HCT116 (cell line): ENCODE measurements around the gene FAM234B. TPM values are rescaled to one million over a fixed set of nuclear protein-coding genes. Genes with fewer than 3 reads are reported as not detected.

Source experiments
- ATAC-seq: fragments of 200-7000 bp; cut with Tn5 transposase; 2 replicates; pipeline ENCODE4 v1.9.1; 2020; ENCODE audit warnings: mild to moderate bottlenecking, moderate library complexity
- BruUV-seq: library from RNA; stranded (reverse); fragments of 400-500 nt; replicated peaks from 2 replicates; lab custom pipeline; 2021; lab: Mats Ljungman, UMichigan
- CTCF ChIA-PET: fragments of 300-600 bp; sonication (Branson Sonifier 250); formaldehyde crosslinking; loops from one replicate; lab custom pipeline; 2021; ENCODE audit warnings: antibody characterized with exemption; lab: Charles Lee
- POLR2A ChIA-PET: fragments of 300-600, 350-600 bp; sonication (Branson Sonifier 250); formaldehyde crosslinking; loops from one replicate; lab custom pipeline; 2021; ENCODE audit warnings: antibody characterized with exemption; lab: Charles Lee
- RAD21 ChIA-PET, 2 experiments: fragments of 300-600 bp; sonication (Branson Sonifier 250); formaldehyde crosslinking; loops; one replicate each; lab custom pipeline; 2023; ENCODE audit warnings: low total read pairs in 2 of 2; ENCODE audit not compliant: uncharacterized antibody in 2 of 2, unreplicated experiment in 2 of 2, low non-redundant PET in 1 of 2; lab: Charles Lee
- DNase-seq: peaks from one replicate; pipeline ENCODE4 v3.0.0-alpha.2; 2010; ENCODE audit warnings: low read depth, low spot score
- H2AFZ ChIP-seq: fragments of 200-600 bp; shearing (Covaris generic), sonication (generic); 2 replicates; pipeline ENCODE4 v1.6.1; 2017; ENCODE audit warnings: low read depth, mixed run types, mixed read lengths, antibody characterized with exemption, low read length; ENCODE audit not compliant: poor library complexity, severe bottlenecking
- H3K27ac ChIP-seq: 2 replicates; pipeline ENCODE4 v1.5.1; 2012; ENCODE audit warnings: low read depth, low read length
- H3K27me3 ChIP-seq: fragments of 200-600 bp; sonication (generic); 2 replicates; pipeline ENCODE4 v1.6.1; 2016; ENCODE audit warnings: mixed run types, low read length, mixed read lengths; ENCODE audit not compliant: insufficient read depth
- H3K36me3 ChIP-seq, 2 experiments: fragments of 200-500 bp in 1 of 2; fragments of 200-600 bp in 1 of 2; sonication (Bioruptor generic) in 1 of 2; sonication (generic) in 1 of 2; 2 replicates each; pipeline versions ENCODE4 v1.5.1 to v1.6.1; 2014 to 2016; ENCODE audit warnings: low read length in 2 of 2, inconsistent platforms in 1 of 2, mixed read lengths in 1 of 2, mixed run types in 1 of 2; ENCODE audit not compliant: insufficient read depth in 2 of 2, control insufficient read depth in 1 of 2
- H3K4me1 ChIP-seq, 2 experiments: fragments of 200-600 bp in 1 of 2; sonication (generic) in 1 of 2; 2 replicates each; pipeline versions ENCODE4 v1.5.1 to v1.6.1; 2012 to 2017; ENCODE audit warnings: low read length in 2 of 2, inconsistent platforms in 1 of 2, mild to moderate bottlenecking in 1 of 2, mixed read lengths in 1 of 2, mixed run types in 1 of 2, moderate library complexity in 1 of 2; ENCODE audit not compliant: insufficient read depth in 2 of 2, control insufficient read depth in 1 of 2
- H3K4me2 ChIP-seq: fragments of 200-600 bp; sonication (generic); 2 replicates; pipeline ENCODE4 v1.6.1; 2017; ENCODE audit warnings: mixed run types, low read length, mixed read lengths
- H3K4me3 ChIP-seq, 2 experiments: fragments of 200-600 bp in 1 of 2; sonication (generic) in 1 of 2; replicated peaks in 1 of 2; 2 replicates each; pipeline ENCODE4 v1.5.1; 2011 to 2016; ENCODE audit warnings: low read length in 2 of 2, control low read depth in 1 of 2, low read depth in 1 of 2, mild to moderate bottlenecking in 1 of 2, mixed read lengths in 1 of 2, mixed run types in 1 of 2
- H3K79me2 ChIP-seq: fragments of 200-600 bp; sonication (generic); 2 replicates; pipeline ENCODE4 v1.6.1; 2017; ENCODE audit warnings: mild to moderate bottlenecking, mixed run types, low read length, moderate library complexity, mixed read lengths; ENCODE audit not compliant: insufficient read depth
- H3K9ac ChIP-seq: fragments of 200-600 bp; sonication (generic); 2 replicates; pipeline ENCODE4 v1.6.1; 2016; ENCODE audit warnings: low read length, mixed read lengths
- H3K9me2 ChIP-seq: fragments of 200-600 bp; sonication (generic), shearing (Covaris generic); 2 replicates; pipeline ENCODE4 v1.6.1; 2017; ENCODE audit warnings: mixed run types, mild to moderate bottlenecking, moderate library complexity; ENCODE audit not compliant: insufficient read depth
- H3K9me3 ChIP-seq, 2 experiments: fragments of 200-500 bp in 1 of 2; fragments of 200-600 bp in 1 of 2; sonication (Bioruptor generic) in 1 of 2; sonication (generic) in 1 of 2; 2 replicates each; pipeline ENCODE4 v1.6.1; 2014 to 2017; ENCODE audit warnings: low read length in 2 of 2, mixed read lengths in 2 of 2, inconsistent platforms in 1 of 2, low read depth in 1 of 2, mild to moderate bottlenecking in 1 of 2, mixed run types in 1 of 2, moderate library complexity in 1 of 2; ENCODE audit not compliant: control insufficient read depth in 1 of 2, insufficient read depth in 1 of 2
- H4K20me1 ChIP-seq: fragments of 200-600 bp; sonication (generic), shearing (Covaris generic); 2 replicates; pipeline ENCODE4 v1.6.1; 2017; ENCODE audit warnings: mixed run types, mild to moderate bottlenecking, moderate library complexity; ENCODE audit not compliant: insufficient read depth
- ATF3 ChIP-seq: IDR thresholded peaks from 2 replicates; pipeline ENCODE4 v1.6.1; 2012
- CBX3 ChIP-seq: IDR thresholded peaks from 2 replicates; pipeline ENCODE4 v1.6.1; 2012; ENCODE audit warnings: low read depth
- EGR1 ChIP-seq: IDR thresholded peaks from 2 replicates; pipeline ENCODE4 v1.6.1; 2012; ENCODE audit warnings: low read depth
- ELF1 ChIP-seq: IDR thresholded peaks from 2 replicates; pipeline ENCODE4 v1.6.1; 2012; ENCODE audit warnings: low read depth, borderline replicate concordance
- EZH2 ChIP-seq: fragments of 200-600 bp; sonication (generic); IDR thresholded peaks from 2 replicates; pipeline ENCODE4 v1.6.1; 2017; ENCODE audit warnings: antibody characterized with exemption, mixed run types
- POLR2A ChIP-seq: IDR thresholded peaks from 2 replicates; pipeline ENCODE4 v1.7.0; 2011; ENCODE audit warnings: borderline replicate concordance; ENCODE audit not compliant: insufficient read depth, insufficient read length; ENCODE audit errors: extremely low read depth
- POLR2AphosphoS5 ChIP-seq: IDR thresholded peaks from 2 replicates; pipeline ENCODE4 v1.6.1; 2011; ENCODE audit warnings: mild to moderate bottlenecking, low read depth, low read length, moderate library complexity
- RAD21 ChIP-seq: IDR thresholded peaks from 2 replicates; pipeline ENCODE4 v1.6.1; 2012; ENCODE audit warnings: low read depth, mild to moderate bottlenecking
- REST ChIP-seq: IDR thresholded peaks from 2 replicates; pipeline ENCODE4 v1.6.1; 2012; ENCODE audit warnings: low read depth
- SRF ChIP-seq: IDR thresholded peaks from 2 replicates; pipeline ENCODE4 v1.6.1; 2012; ENCODE audit warnings: low read depth
- ZBTB33 ChIP-seq: IDR thresholded peaks from 2 replicates; pipeline ENCODE4 v1.6.1; 2011; ENCODE audit warnings: mild to moderate bottlenecking, low read length, moderate library complexity; ENCODE audit not compliant: insufficient replicate concordance; ENCODE audit errors: extremely low read depth
- intact Hi-C: fragments of 100-400 bp; cut with micrococcal nuclease; formaldehyde crosslinking; loops from 2 replicates; pipeline ENCODE4 v1.10.0; 2022
- total RNA-seq: library from RNA; stranded (reverse); gene quantifications from one replicate; pipeline ENCODE4 v1.2.1, GENCODE V29; 2021; ENCODE audit not compliant: unreplicated experiment

The FAM234B gene
- total RNA-seq, 1 experiment from 2014 or later: 15.9 TPM

GRCh38 chr12:12996209-12996608, 48.0 kb upstream of the FAM234B start:
- peaks cover 0 to 11% of the 10 kb centered on the region in 2 experiments; a peak in 2 of 4 replicates for H3K4me1 ChIP-seq

More at GRCh38 chr12:12996209-12996608, 48.0 kb upstream of the FAM234B start:
- RAD21 ChIA-PET: interaction anchor here in 1 of 2 experiments (0.7 kb wide), 1 partner anchor 102 kb away, joined by 5 read pairs; no protein-coding TSS in a partner anchor
- no peaks in the 10 kb centered on the region; a peak in 1 of 4 replicates for H3K36me3 ChIP-seq
- no peaks in the 10 kb centered on the region for H3K9me2 ChIP-seq
- no peaks in the 10 kb centered on the region for H4K20me1 ChIP-seq
- peaks cover 25% of the 10 kb centered on the region for H3K79me2 ChIP-seq
- CTCF ChIA-PET: interaction anchor here (1.1 kb wide), 1 partner anchor 10 kb away, joined by 4 read pairs; no protein-coding TSS in a partner anchor
- no peak overlapping the region for H3K27ac ChIP-seq
- no peaks in the 10 kb centered on the region for H3K27me3 ChIP-seq
- DNase-seq: no peak
- H3K9ac ChIP-seq: no peak overlapping the region
- no peak overlapping the region for H2AFZ ChIP-seq
- no TSS peak for BruUV-seq
- TF ChIP-seq ATF3 (no peak), ELF1 (no peak), CBX3 (no peak), EGR1 (no peak), POLR2AphosphoS5 (no peak), RAD21 (no peak), POLR2A (no peak), EZH2 (no peak), REST (no peak), ZBTB33 (no peak), SRF (no peak)
- TF ChIP-seq, all 23 proteins: peak for 0
- POLR2A ChIA-PET: interaction anchor here (0.5 to 0.9 kb wide), 2 partner anchors 10 to 578 kb away, joined by 3 read pairs; no protein-coding TSS in a partner anchor
- no peak for ATAC-seq
- no peak overlapping the region for H3K4me3 ChIP-seq
- intact Hi-C loops: no loop called here
- no peaks in the 10 kb centered on the region for H3K9me3 ChIP-seq
- H3K4me2 ChIP-seq: no peak overlapping the region
